Mucosa of descending colon (tissue), 3 donors: ENCODE results near the gene NKD1. TPM values are rescaled to one million over a fixed set of nuclear protein-coding genes. Genes with fewer than 3 reads are reported as not detected.

Experiments
- ATAC-seq: fragments of 200-7000 bp; cut with Tn5 transposase; one replicate; pipeline ENCODE4 v1.9.1; 2020; ENCODE audit warnings: mild to moderate bottlenecking, moderate library complexity
- DNase-seq, 3 donors: peaks; one replicate each; pipeline ENCODE4 v3.0.0-alpha.2; 2020
- H3K36me3 ChIP-seq: fragments of 200-600 bp; one replicate; pipeline ENCODE4 v1.8.0; 2021; ENCODE audit warnings: low read depth, mild to moderate bottlenecking
- H3K4me1 ChIP-seq: fragments of 200-600 bp; one replicate; pipeline ENCODE4 v1.8.0; 2021; ENCODE audit warnings: low read depth, mild to moderate bottlenecking
- H3K4me3 ChIP-seq: fragments of 200-600 bp; one replicate; pipeline ENCODE4 v1.8.0; 2021; ENCODE audit warnings: mild to moderate bottlenecking
- H3K9me3 ChIP-seq: fragments of 200-600 bp; one replicate; pipeline ENCODE4 v1.8.0; 2021; ENCODE audit warnings: mild to moderate bottlenecking
- CTCF ChIP-seq: fragments of 200-600 bp; IDR thresholded peaks from one replicate; pipeline ENCODE4 v1.8.0; 2022; ENCODE audit warnings: antibody characterized with exemption, mild to moderate bottlenecking
- intact Hi-C, 2 donors: fragments of 100-400 bp; cut with DNase I in 1 of 2; cut with micrococcal nuclease in 1 of 2; formaldehyde crosslinking; loops; one replicate each; pipeline versions ENCODE4 v1.11.0 to v1.11.1; 2022; cut with DNase I, micrococcal nuclease
- total RNA-seq, 3 donors: library from RNA; stranded (reverse); fragmentation: NEBNext Ultra II Directional in 2 of 3; extraction: Animal tissue kit (Norgen Biotek cat#: 25700) in 2 of 3; gene quantifications; one replicate each; pipeline versions ENCODE4 v1.2.1 to v1.2.4, GENCODE V29; 2021 to 2023
- donor health status: DM: no; HTN: no; CAD: no; lungs with moderate emphysema.
- donor health status: DM: no; HTN: no; CAD: no.
- donor health status: DM: no; HTN: yes; CAD: no.

NKD1 gene
- total RNA-seq, 3 donors from 2014 or later = 1.6 to 28.0 (median 3.2) TPM

GRCh38 chr16:50506543-50506937 is 41.7 kb upstream of the NKD1 start:
- no peak for DNase-seq
- Histone ChIP-seq H3K36me3 (no peaks in the 10 kb centered on the region), H3K4me3 (no peak overlapping the region), H3K9me3 (no peaks in the 10 kb centered on the region), H3K4me1 (no peaks in the 10 kb centered on the region)
- intact Hi-C loops = no loop called here
- no peak for ATAC-seq
- TF ChIP-seq CTCF = no peak

GRCh38 chr16:50507397-50507796 is 40.8 kb upstream of the NKD1 start:
- Histone ChIP-seq H3K36me3 (no peaks in the 10 kb centered on the region), H3K4me1 (no peaks in the 10 kb centered on the region), H3K4me3 (no peak overlapping the region), H3K9me3 (no peaks in the 10 kb centered on the region)
- intact Hi-C loops = no loop called here
- no peak for DNase-seq
- no peak for TF ChIP-seq CTCF
- no peak for ATAC-seq

GRCh38 chr16:50509521-50510341 is 38.5 kb upstream of the NKD1 start:
- peak; percentile 37 for TF ChIP-seq CTCF
- Histone ChIP-seq H3K9me3 (no peaks in the 10 kb centered on the region), H3K4me3 (no peak overlapping the region), H3K36me3 (no peaks in the 10 kb centered on the region), H3K4me1 (no peaks in the 10 kb centered on the region)
- peak in 2 of 3 donors; percentile 36 to 45 for DNase-seq
- intact Hi-C loops = no loop called here
- no peak for ATAC-seq

GRCh38 chr16:50515218-50515617 is 33.0 kb upstream of the NKD1 start:
- DNase-seq (no peak), ATAC-seq (no peak)
- TF ChIP-seq CTCF = no peak
- no peak overlapping the region for H3K4me3 ChIP-seq
- H3K36me3 ChIP-seq = no peaks in the 10 kb centered on the region
- H3K4me1 ChIP-seq = no peaks in the 10 kb centered on the region
- peaks cover 11% of the 10 kb centered on the region for H3K9me3 ChIP-seq
- intact Hi-C loops = no loop called here

GRCh38 chr16:50516401-50516800 is 31.8 kb upstream of the NKD1 start:
- no peaks in the 10 kb centered on the region for H3K36me3 ChIP-seq
- intact Hi-C loops = no loop called here
- DNase-seq = no peak
- H3K9me3 ChIP-seq = peaks cover 11% of the 10 kb centered on the region
- no peak for ATAC-seq
- no peaks in the 10 kb centered on the region for H3K4me1 ChIP-seq
- no peak for TF ChIP-seq CTCF
- no peak overlapping the region for H3K4me3 ChIP-seq
